Measurements from ENCODE around the gene ADGRE1. TPM values are rescaled to one million over a fixed set of nuclear protein-coding genes. Genes with fewer than 3 reads are reported as not detected.

ADGRE1 gene
- polyA plus RNA-seq, 1 experiment = not detected

- DNase-seq (ENCODE audit: low read depth) = no peak
- CTCF ChIA-PET = no interaction called here
- Histone ChIP-seq H3K27me3 (ENCODE audit: control insufficient read depth, insufficient read depth, low read length) (no peaks in the 10 kb centered on the region), H3K4me3 (ENCODE audit: low read depth, low read length) (no peak overlapping the region), H3K36me3 (ENCODE audit: control insufficient read depth, insufficient read depth, low read length) (no peaks in the 10 kb centered on the region)
- TF ChIP-seq CTCF (IDR thresholded peaks at IDR 0.05; ENCODE audit: insufficient read depth, low read depth, low read length) = no peak
- POLR2A ChIA-PET = no interaction called here
These were observed 19.2 kb downstream of the ADGRE1 start for GRCh38 chr19:6906559-6907060.

GRCh38 chr19:6911523-6911922, 24.1 kb downstream of the ADGRE1 start:
- POLR2A ChIA-PET = no interaction called here
- DNase-seq (ENCODE audit: low read depth) = no peak
- no peaks in the 10 kb centered on the region for H3K27me3 ChIP-seq (ENCODE audit: control insufficient read depth, insufficient read depth, low read length)

GRCh38 chr19:6914321-6914720, 26.9 kb downstream of the ADGRE1 start:
- POLR2A ChIA-PET = no interaction called here
- CTCF ChIA-PET = no interaction called here
- no peaks in the 10 kb centered on the region for H3K36me3 ChIP-seq (ENCODE audit: control insufficient read depth, insufficient read depth, low read length)

More at GRCh38 chr19:6911523-6911922, 24.1 kb downstream of the ADGRE1 start:
- Histone ChIP-seq H3K4me3 (ENCODE audit: low read depth, low read length) (no peak overlapping the region), H3K36me3 (ENCODE audit: control insufficient read depth, insufficient read depth, low read length) (no peaks in the 10 kb centered on the region)
- no peak for TF ChIP-seq CTCF (IDR thresholded peaks at IDR 0.05; ENCODE audit: insufficient read depth, low read depth, low read length)
- CTCF ChIA-PET = no interaction called here

GRCh38 chr19:6916952-6917351, 29.6 kb downstream of the ADGRE1 start:
- POLR2A ChIA-PET = no interaction called here
- no peak for DNase-seq (ENCODE audit: low read depth)
- CTCF ChIA-PET = no interaction called here

More at GRCh38 chr19:6914321-6914720, 26.9 kb downstream of the ADGRE1 start:
- H3K27me3 ChIP-seq (ENCODE audit: control insufficient read depth, insufficient read depth, low read length) = no peaks in the 10 kb centered on the region
- H3K4me3 ChIP-seq (ENCODE audit: low read depth, low read length) = no peak overlapping the region
- TF ChIP-seq CTCF (IDR thresholded peaks at IDR 0.05; ENCODE audit: insufficient read depth, low read depth, low read length) = no peak
- no peak for DNase-seq (ENCODE audit: low read depth)

GRCh38 chr19:6925386-6925785, 38.0 kb downstream of the ADGRE1 start:
- no peak for DNase-seq (ENCODE audit: low read depth)
- H3K27me3 ChIP-seq (ENCODE audit: control insufficient read depth, insufficient read depth, low read length) = no peaks in the 10 kb centered on the region
- TF ChIP-seq CTCF (IDR thresholded peaks at IDR 0.05; ENCODE audit: insufficient read depth, low read depth, low read length) = no peak
- H3K4me3 ChIP-seq (ENCODE audit: low read depth, low read length) = no peak overlapping the region
- CTCF ChIA-PET = no interaction called here
- POLR2A ChIA-PET = no interaction called here
- no peaks in the 10 kb centered on the region for H3K36me3 ChIP-seq (ENCODE audit: control insufficient read depth, insufficient read depth, low read length)

More at GRCh38 chr19:6916952-6917351, 29.6 kb downstream of the ADGRE1 start:
- Histone ChIP-seq H3K36me3 (ENCODE audit: control insufficient read depth, insufficient read depth, low read length) (no peaks in the 10 kb centered on the region), H3K4me3 (ENCODE audit: low read depth, low read length) (no peak overlapping the region), H3K27me3 (ENCODE audit: control insufficient read depth, insufficient read depth, low read length) (no peaks in the 10 kb centered on the region)
- no peak for TF ChIP-seq CTCF (IDR thresholded peaks at IDR 0.05; ENCODE audit: insufficient read depth, low read depth, low read length)
